IMR-90 (cell line): ENCODE measurements around the gene PPP6R3. TPM values are rescaled to one million over a fixed set of nuclear protein-coding genes. Genes with fewer than 3 reads are reported as not detected.

Experiments
- ATAC-seq: fragments of 200-7000 bp; cut with Tn5 transposase; 2 replicates; pipeline ENCODE4 v1.9.1; 2020; ENCODE audit warnings: low read depth, mild to moderate bottlenecking, moderate library complexity
- BruUV-seq: library from RNA; stranded (reverse); fragments of 400-500 nt; replicated peaks from 2 replicates; lab custom pipeline; 2021; lab: Mats Ljungman, UMichigan
- CTCF ChIA-PET: fragments of 300-600 bp; formaldehyde crosslinking; extraction: SDS; loops from one replicate; lab custom pipeline; 2021; ENCODE audit warnings: antibody characterized with exemption; lab: Yijun Ruan, JAX
- POLR2A ChIA-PET: fragments of 300-600 bp; sonication (Branson Sonifier 250); formaldehyde crosslinking; loops from one replicate; lab custom pipeline; 2022; ENCODE audit warnings: antibody characterized with exemption; ENCODE audit not compliant: unreplicated experiment; lab: Charles Lee
- DNase-seq: peaks from one replicate; pipeline ENCODE4 v3.0.0; 2013
- H2AFZ ChIP-seq: replicated peaks from 2 replicates; pipeline ENCODE3; 2013; ENCODE audit warnings: low read length, mild to moderate bottlenecking; ENCODE audit not compliant: poor library complexity
- H2AK5ac ChIP-seq: 2 replicates; pipeline ENCODE4 v1.6.1; 2013; ENCODE audit warnings: low read depth, low read length, inconsistent platforms
- H2AK9ac ChIP-seq: replicated peaks from 2 replicates; pipeline ENCODE3; 2013; ENCODE audit warnings: mild to moderate bottlenecking, low read depth, low read length, moderate library complexity; ENCODE audit not compliant: poor library complexity
- H2BK120ac ChIP-seq: 2 replicates; pipeline ENCODE4 v1.6.1; 2013; ENCODE audit warnings: low read depth, low read length, inconsistent platforms
- H2BK15ac ChIP-seq: 3 replicates; pipeline ENCODE4 v1.6.1; 2013; ENCODE audit warnings: low read depth, low read length, inconsistent platforms
- H2BK20ac ChIP-seq: 2 replicates; pipeline ENCODE4 v1.6.1; 2013; ENCODE audit warnings: low read depth, mild to moderate bottlenecking, inconsistent platforms, low read length, moderate library complexity
- H2BK5ac ChIP-seq: 2 replicates; pipeline ENCODE4 v1.6.1; 2013; ENCODE audit warnings: mild to moderate bottlenecking, low read depth, low read length, inconsistent platforms; ENCODE audit not compliant: poor library complexity, severe bottlenecking
- H3K14ac ChIP-seq: replicated peaks from 2 replicates; pipeline ENCODE4 v1.6.1; 2013; ENCODE audit warnings: low read depth, low read length, inconsistent platforms
- H3K18ac ChIP-seq: 2 replicates; pipeline ENCODE4 v1.6.1; 2013; ENCODE audit warnings: low read depth, low read length, control low read depth
- H3K23ac ChIP-seq: 2 replicates; pipeline ENCODE4 v1.6.1; 2013; ENCODE audit warnings: low read depth, low read length, inconsistent platforms
- H3K27ac ChIP-seq: 2 replicates; pipeline ENCODE4 v1.5.1; 2013; ENCODE audit warnings: mild to moderate bottlenecking, control low read depth, low read length; ENCODE audit not compliant: insufficient read depth
- H3K27me3 ChIP-seq: 2 replicates; pipeline ENCODE4 v1.6.1; 2013; ENCODE audit warnings: low read length; ENCODE audit not compliant: control insufficient read depth, insufficient read depth
- H3K36me3 ChIP-seq: 2 replicates; pipeline ENCODE4 v1.6.1; 2013; ENCODE audit warnings: low read length, mixed read lengths; ENCODE audit not compliant: control insufficient read depth, insufficient read depth
- H3K4ac ChIP-seq: 2 replicates; pipeline ENCODE4 v1.6.1; 2013; ENCODE audit warnings: low read depth, low read length, inconsistent platforms
- H3K4me1 ChIP-seq: 2 replicates; pipeline ENCODE4 v1.6.1; 2013; ENCODE audit warnings: low read length, mixed read lengths; ENCODE audit not compliant: control insufficient read depth, insufficient read depth
- H3K4me2 ChIP-seq: 2 replicates; pipeline ENCODE4 v1.6.1; 2013; ENCODE audit warnings: low read depth, mild to moderate bottlenecking, control low read depth, low read length, moderate library complexity
- H3K4me3 ChIP-seq: 2 replicates; pipeline ENCODE4 v1.5.1; 2013; ENCODE audit warnings: low read depth, mild to moderate bottlenecking, control low read depth, low read length, moderate library complexity; ENCODE audit not compliant: insufficient read depth
- H3K56ac ChIP-seq: 2 replicates; pipeline ENCODE4 v1.6.1; 2013; ENCODE audit warnings: low read length, inconsistent platforms; ENCODE audit not compliant: insufficient read depth; ENCODE audit errors: extremely low read depth
- H3K79me1 ChIP-seq, 2 experiments: 2 replicates each; pipeline ENCODE4 v1.6.1; 2013; ENCODE audit warnings: low read length in 2 of 2, inconsistent platforms in 1 of 2, low read depth in 1 of 2
- H3K9ac ChIP-seq: 2 replicates; pipeline ENCODE4 v1.6.1; 2013; ENCODE audit warnings: low read depth, low read length, control low read depth
- H3K9me1 ChIP-seq: 2 replicates; pipeline ENCODE4 v1.6.1; 2013; ENCODE audit warnings: low read length, inconsistent platforms; ENCODE audit not compliant: insufficient read depth
- H3K9me3 ChIP-seq: 2 replicates; pipeline ENCODE4 v1.6.1; 2013; ENCODE audit warnings: low read length; ENCODE audit not compliant: control insufficient read depth, insufficient read depth
- H4K20me1 ChIP-seq: 2 replicates; pipeline ENCODE4 v1.6.1; 2013; ENCODE audit warnings: low read length, inconsistent platforms; ENCODE audit not compliant: insufficient read depth
- H4K5ac ChIP-seq: 2 replicates; pipeline ENCODE4 v1.6.1; 2013; ENCODE audit warnings: mild to moderate bottlenecking, low read depth, low read length, control low read depth
- H4K8ac ChIP-seq, 2 experiments: 2 replicates each; pipeline ENCODE4 v1.6.1; 2013; ENCODE audit warnings: low read depth in 2 of 2, low read length in 2 of 2, control low read depth in 1 of 2, inconsistent platforms in 1 of 2
- H4K91ac ChIP-seq: 2 replicates; pipeline ENCODE4 v1.6.1; 2013; ENCODE audit warnings: low read depth, low read length, inconsistent platforms; ENCODE audit not compliant: insufficient read depth
- CHD1 ChIP-seq: IDR thresholded peaks from 2 replicates; pipeline ENCODE4 v1.6.1; 2012; ENCODE audit warnings: low read depth, low read length, improper control_type of control experiment
- CTCF ChIP-seq: conservative IDR thresholded peaks from 2 replicates; pipeline ENCODE4 v1.5.1; 2012; ENCODE audit warnings: mild to moderate bottlenecking, low read depth, low read length, improper control_type of control experiment
- ELK1 ChIP-seq: fragments of 150-350 bp; IDR thresholded peaks from 2 replicates; pipeline ENCODE4 v1.6.1; 2016; ENCODE audit warnings: low read depth, mild to moderate bottlenecking, low read length, moderate library complexity, borderline replicate concordance
- MAZ ChIP-seq: IDR thresholded peaks from 2 replicates; pipeline ENCODE4 v1.6.1; 2012; ENCODE audit warnings: low read depth, mild to moderate bottlenecking, low read length, improper control_type of control experiment, moderate library complexity, borderline replicate concordance
- NFE2L2 ChIP-seq: fragments of 150-350 bp; IDR thresholded peaks from 2 replicates; pipeline ENCODE4 v1.6.1; 2016; ENCODE audit warnings: low read depth, mild to moderate bottlenecking, low read length
- POLR2A ChIP-seq: IDR thresholded peaks from 2 replicates; pipeline ENCODE4 v1.6.1; 2012; ENCODE audit warnings: mild to moderate bottlenecking, low read depth, low read length
- RAD21 ChIP-seq: IDR thresholded peaks from 2 replicates; pipeline ENCODE4 v1.6.1; 2012; ENCODE audit warnings: low read length, improper control_type of control experiment
- RCOR1 ChIP-seq: IDR thresholded peaks from 2 replicates; pipeline ENCODE4 v1.6.1; 2012; ENCODE audit warnings: mild to moderate bottlenecking, low read length, improper control_type of control experiment; ENCODE audit not compliant: insufficient replicate concordance
- whole genome bisulfite sequencing, 2 experiments: methylation state at CpG; one replicate each; pipeline versions ENCODE4 v1.1.5 to v1.1.7; 2013; ENCODE audit warnings: missing lambda C conversion rate in 2 of 2; ENCODE audit not compliant: insufficient read length in 1 of 2; ENCODE audit errors: extremely low coverage in 2 of 2; 5-methylcytosine and 5-hydroxymethylcytosine counted together
- dilution Hi-C: fragments of 300-500 bp; cut with HindIII; formaldehyde crosslinking; loops from one replicate; pipeline ENCODE4 v1.14.3; 2018; ENCODE audit warnings: low sequenced_read_pairs; ENCODE audit not compliant: unreplicated experiment
- in situ Hi-C: fragments of 300-500 bp; cut with MboI; formaldehyde crosslinking; loops from 3 replicates; pipeline ENCODE4 v1.14.3; 2019; ENCODE audit warnings: low sequenced_read_pairs, inconsistent platforms, mixed read lengths
- intact Hi-C: fragments of 100-400 bp; cut with micrococcal nuclease; formaldehyde crosslinking; loops from 2 replicates; pipeline ENCODE4 v1.10.0; 2022
- polyA plus RNA-seq, 3 experiments: library from polyadenylated mRNA; depleted of rRNA; stranded (reverse); fragments of >200 nt; gene quantifications; 2 replicates each; pipeline ENCODE4 v1.2.3, GENCODE V29; 2012; ENCODE audit warnings: low replicate concordance in 1 of 3
- total RNA-seq: library from RNA; depleted of rRNA; stranded (reverse); fragments of >200 nt; gene quantifications from 2 replicates; pipeline ENCODE4 v1.2.3, GENCODE V29; 2012
- TF ChIP-seq, protein P1 (sequence below): fragments of 150-350 bp; IDR thresholded peaks from 2 replicates; pipeline ENCODE4 v1.6.1; 2017; ENCODE audit warnings: mild to moderate bottlenecking, antibody characterized with exemption, low read length, low read depth

PPP6R3 gene
- total and polyA plus RNA-seq, 2 of the 4 experiments (the other 2 are of a cell fraction), result 29.0 to 123 TPM

DNA sequence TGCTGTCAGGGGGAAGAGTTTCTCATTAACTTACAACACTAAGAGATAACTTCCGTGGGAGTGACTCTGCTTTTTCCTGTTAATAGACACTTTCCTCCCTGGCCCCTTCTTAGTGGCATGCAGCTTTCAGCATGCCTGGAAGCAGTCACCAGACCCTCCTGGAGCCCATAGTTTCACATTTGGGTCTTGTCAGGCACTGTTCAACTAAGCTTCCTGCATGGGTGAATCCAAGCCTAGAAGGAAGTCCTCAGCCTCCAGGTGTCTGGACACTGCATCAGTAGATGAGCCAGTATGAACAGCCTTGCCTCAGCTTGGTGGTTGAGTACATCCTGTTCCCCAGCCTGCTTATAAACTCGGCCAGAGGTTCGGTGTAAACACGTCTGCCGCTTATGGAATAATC, 68.1 kb downstream of the PPP6R3 start:
- ATAC-seq, result no peak
- no peak overlapping the region for H3K18ac ChIP-seq
- no peak overlapping the region for H2BK120ac ChIP-seq
- H3K27ac ChIP-seq, result no peak overlapping the region
- H4K5ac ChIP-seq, result no peak overlapping the region
- BruUV-seq, result no TSS peak
- H3K9ac ChIP-seq, result no peak overlapping the region
- no peak overlapping the region for H3K56ac ChIP-seq
- H2BK5ac ChIP-seq, result no peak overlapping the region
- WGBS, 2 experiments, result no CpG with 5 or more reads among the region's 5 CpGs
- H2AK5ac ChIP-seq, result no peak overlapping the region
- peaks cover 66% of the 10 kb centered on the region for H4K20me1 ChIP-seq
- no peak overlapping the region for H3K4me2 ChIP-seq
- H3K9me1 ChIP-seq, result peaks cover 21% of the 10 kb centered on the region
- H3K36me3 ChIP-seq, result peaks cover 20% of the 10 kb centered on the region
- no peak for TF ChIP-seq RAD21
- TF ChIP-seq ELK1, result no peak
- TF ChIP-seq, protein P1, sequence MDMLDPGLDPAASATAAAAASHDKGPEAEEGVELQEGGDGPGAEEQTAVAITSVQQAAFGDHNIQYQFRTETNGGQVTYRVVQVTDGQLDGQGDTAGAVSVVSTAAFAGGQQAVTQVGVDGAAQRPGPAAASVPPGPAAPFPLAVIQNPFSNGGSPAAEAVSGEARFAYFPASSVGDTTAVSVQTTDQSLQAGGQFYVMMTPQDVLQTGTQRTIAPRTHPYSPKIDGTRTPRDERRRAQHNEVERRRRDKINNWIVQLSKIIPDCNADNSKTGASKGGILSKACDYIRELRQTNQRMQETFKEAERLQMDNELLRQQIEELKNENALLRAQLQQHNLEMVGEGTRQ, result no peak
- TF ChIP-seq RCOR1, result no peak
- TF ChIP-seq MAZ, result no peak
- TF ChIP-seq POLR2A, result no peak
- TF ChIP-seq NFE2L2, result no peak
- TF ChIP-seq CTCF, result no peak
- TF ChIP-seq CHD1, result no peak
- no peaks in the 10 kb centered on the region for H3K4me1 ChIP-seq
- H3K14ac ChIP-seq, result no peak overlapping the region
- no peak overlapping the region for H4K91ac ChIP-seq
- H3K4ac ChIP-seq, result no peak overlapping the region
- ChIA-PET CTCF (interaction anchor here (0.8 kb wide), 1 partner anchor 11 kb away, joined by 4 read pairs; no protein-coding TSS in a partner anchor), POLR2A (no interaction called here)
- no peak for DNase-seq
- no peaks in the 10 kb centered on the region for H3K9me3 ChIP-seq
- no peak overlapping the region for H3K4me3 ChIP-seq
- intact Hi-C loops, result no loop called here
- H2AK9ac ChIP-seq, result no peak overlapping the region
- H2BK20ac ChIP-seq, result no peak overlapping the region
- H3K27me3 ChIP-seq, result no peaks in the 10 kb centered on the region
- in situ Hi-C loops, result no loop called here
- H2BK15ac ChIP-seq, result no peak overlapping the region
- dilution Hi-C loops, result no loop called here
- no peak overlapping the region for H2AFZ ChIP-seq
- H3K23ac ChIP-seq, result no peak overlapping the region
- peaks cover 71 to 89% of the 10 kb centered on the region in 2 experiments for H3K79me1 ChIP-seq
- no peak overlapping the region for H4K8ac ChIP-seq
